T-helper 9 cell (primary cell): Measurements from ENCODE around the gene TAPBPL.
"Not testable (repeated sequence)": the region's sequence is repeated elsewhere in the genome, so short reads cannot be mapped to it uniquely, and the experiment has no call there.

Experiments
- DNase-seq: peaks from one replicate; pipeline ENCODE4 v3.0.0-alpha.2; 2020

TAPBPL gene

GRCh38 chr12:6463858-6464257, 12.0 kb downstream of the TAPBPL start:
- DNase-seq = no peak

GRCh38 chr12:6464531-6464930, 12.7 kb downstream of the TAPBPL start:
- DNase-seq = no peak

GRCh38 chr12:6465467-6466183, 13.8 kb downstream of the TAPBPL start:
- DNase-seq = no peak

- DNase-seq = no peak
Observed at GRCh38 chr12:6466184-6466573, 14.3 kb downstream of the TAPBPL start.

GRCh38 chr12:6466751-6467150, 14.9 kb downstream of the TAPBPL start:
- DNase-seq = not testable (repeated sequence)

- not testable (repeated sequence) for DNase-seq
Observed at GRCh38 chr12:6467571-6468282, 15.9 kb downstream of the TAPBPL start.

- no peak for DNase-seq
Observed at GRCh38 chr12:6468283-6468575, 16.4 kb downstream of the TAPBPL start.

GRCh38 chr12:6469092-6469491, 17.2 kb downstream of the TAPBPL start:
- no peak for DNase-seq

- no peak for DNase-seq
Observed at GRCh38 chr12:6469609-6470374, 17.9 kb downstream of the TAPBPL start.

GRCh38 chr12:6470375-6471163, 18.7 kb downstream of the TAPBPL start, which contains the start of gene VAMP1:
Gene VAMP1 (minus strand): TSS chr12:6470677. CDS start chr12:6470531, 146 bp downstream.
- peak; percentile 96 for DNase-seq

GRCh38 chr12:6471989-6472360, 20.1 kb downstream of the TAPBPL start:
- no peak for DNase-seq

- no peak for DNase-seq
Observed at GRCh38 chr12:6472491-6472890, 20.6 kb downstream of the TAPBPL start.

GRCh38 chr12:6475233-6475975, 23.6 kb downstream of the TAPBPL start:
- not testable (repeated sequence) for DNase-seq

GRCh38 chr12:6476489-6476888, 24.6 kb downstream of the TAPBPL start:
- DNase-seq = no peak

GRCh38 chr12:6477601-6478377, 25.9 kb downstream of the TAPBPL start:
- DNase-seq = not testable (repeated sequence)

GRCh38 chr12:6478416-6478815, 26.6 kb downstream of the TAPBPL start:
- no peak for DNase-seq

GRCh38 chr12:6488240-6488639, 36.4 kb downstream of the TAPBPL start:
- DNase-seq = no peak

- no peak for DNase-seq
Observed at GRCh38 chr12:6489449-6489848, 37.6 kb downstream of the TAPBPL start.

- not testable (repeated sequence) for DNase-seq
Observed at GRCh38 chr12:6490673-6491072, 38.8 kb downstream of the TAPBPL start.

- peak; percentile 97 for DNase-seq
Observed at GRCh38 chr12:6492838-6493496, 41.1 kb downstream of the TAPBPL start, which contains the start of gene MRPL51. Gene MRPL51 (minus strand): TSS chr12:6493262. CDS start chr12:6493136, 126 bp downstream.
